Measurements from ENCODE around the gene ZNF821. TPM values are rescaled to one million over a fixed set of nuclear protein-coding genes. Genes with fewer than 3 reads are reported as not detected.

Gene ZNF821, protein sequence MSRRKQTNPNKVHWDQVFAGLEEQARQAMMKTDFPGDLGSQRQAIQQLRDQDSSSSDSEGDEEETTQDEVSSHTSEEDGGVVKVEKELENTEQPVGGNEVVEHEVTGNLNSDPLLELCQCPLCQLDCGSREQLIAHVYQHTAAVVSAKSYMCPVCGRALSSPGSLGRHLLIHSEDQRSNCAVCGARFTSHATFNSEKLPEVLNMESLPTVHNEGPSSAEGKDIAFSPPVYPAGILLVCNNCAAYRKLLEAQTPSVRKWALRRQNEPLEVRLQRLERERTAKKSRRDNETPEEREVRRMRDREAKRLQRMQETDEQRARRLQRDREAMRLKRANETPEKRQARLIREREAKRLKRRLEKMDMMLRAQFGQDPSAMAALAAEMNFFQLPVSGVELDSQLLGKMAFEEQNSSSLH
- 2.9 to 4.7 TPM (median 4.1 TPM) in 5 replicates for total RNA-seq (2022; extraction: Qiagen RNA extraction; ENCODE audit: low read depth)

DNA sequence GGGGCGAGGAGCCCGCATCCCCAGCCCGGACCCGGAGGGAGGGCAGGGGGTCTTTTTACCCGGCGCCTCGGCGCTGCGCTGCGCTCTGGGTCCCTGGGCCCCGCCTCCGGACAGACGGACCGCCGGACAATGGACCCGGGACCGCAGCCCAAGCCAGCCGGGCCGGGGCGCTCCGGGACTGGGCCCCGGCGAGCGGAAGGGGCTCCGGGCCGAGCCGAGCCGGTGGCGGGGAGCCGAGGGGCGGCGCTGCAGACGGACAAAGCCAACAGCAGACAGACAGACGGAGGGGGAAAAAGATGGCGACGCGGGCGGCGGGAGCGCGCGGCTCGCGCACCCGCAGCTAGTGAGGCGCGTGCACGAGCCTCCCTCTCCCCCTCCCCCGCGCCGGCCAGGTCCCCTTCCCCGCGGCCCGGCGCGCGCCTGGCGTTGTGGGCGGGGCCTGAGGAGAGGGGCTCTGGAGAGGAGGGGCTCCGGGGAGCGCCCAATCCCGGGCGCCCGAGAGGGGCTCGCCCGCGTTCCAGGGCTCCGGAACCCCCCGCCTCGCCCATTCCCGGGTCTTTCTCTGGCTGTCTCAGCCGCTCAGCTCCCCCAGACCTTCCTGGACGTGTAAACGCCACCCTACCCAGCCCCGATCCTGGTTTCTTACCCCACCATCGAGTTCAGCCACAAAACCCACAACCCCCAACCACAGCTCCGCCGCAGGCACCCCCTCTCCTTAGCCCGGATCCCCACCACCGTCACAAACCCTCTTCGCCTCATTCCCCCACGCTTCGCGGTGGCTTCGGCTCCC is at the start of gene ZNF821:
Gene ZNF821 (minus strand): TSS at position 334 of the 790 bp plus-strand sequence. CDS start 4,236 bp downstream, outside the sequence.

DNA sequence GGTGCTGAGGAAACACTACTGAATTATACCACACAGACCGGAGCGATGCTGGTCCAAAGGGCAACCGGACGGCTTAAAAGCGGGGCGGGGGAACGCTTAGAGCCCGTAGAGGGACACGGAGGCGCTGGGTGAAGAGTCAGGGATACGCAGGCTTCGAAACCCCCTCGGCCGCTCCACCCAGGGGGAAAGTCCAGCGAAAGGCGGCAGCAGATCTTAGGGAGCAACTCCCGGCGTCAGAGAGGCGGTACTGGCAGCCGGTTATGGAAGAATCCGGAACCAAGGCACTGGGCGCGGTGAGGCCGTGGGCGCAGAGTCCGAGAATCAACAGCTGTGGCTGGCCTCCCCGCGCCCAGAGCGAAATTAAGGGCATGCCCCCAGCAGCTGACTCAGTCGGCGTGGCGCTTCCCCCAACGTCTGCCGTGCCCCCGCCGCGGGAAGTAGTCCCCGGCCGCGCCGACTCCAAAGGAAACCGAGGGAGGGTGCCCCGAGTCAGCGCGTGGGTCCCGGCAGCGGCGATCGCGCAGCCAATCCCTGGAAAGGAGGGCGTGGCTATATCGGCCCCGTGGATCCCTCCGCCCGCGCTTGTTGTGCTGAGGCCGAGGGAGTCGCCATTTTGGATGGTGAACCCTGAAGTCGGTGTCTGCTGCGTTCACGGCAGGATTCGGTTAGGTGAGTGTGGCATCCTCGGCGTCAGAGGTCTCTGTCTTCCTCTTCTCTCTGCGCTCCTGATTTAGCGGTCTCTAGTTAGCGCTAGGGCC is 11.1 kb upstream of the ZNF821 start, which contains the start of gene IST1:
Gene IST1 (plus strand): TSS at position 611 of the 758 bp plus-strand sequence. CDS start 20,110 bp downstream, outside the sequence.

GRCh38 chr16:71845639-71846430 is 38.1 kb downstream of the ZNF821 start, which contains the start of gene ATXN1L:
Gene ATXN1L (plus strand): TSS chr16:71845976. CDS start chr16:71849741, 3,765 bp downstream.

Other genes starting within 250 kb of the ZNF821 start
- 8.2 to 11.9 TPM (median 9.8 TPM) in 5 replicates for gene PHLPP2, start 159.5 kb downstream of the ZNF821 start, total RNA-seq (2022; extraction: Qiagen RNA extraction; ENCODE audit: low read depth)
- 47.9 to 60.1 TPM (median 49.0 TPM) in 5 replicates for gene AP1G1, start 75.3 kb downstream of the ZNF821 start, total RNA-seq (2022; extraction: Qiagen RNA extraction; ENCODE audit: low read depth)
- 13.5 to 19.6 TPM (median 16.3 TPM) in 5 replicates for gene ATXN1L, start 38.2 kb downstream of the ZNF821 start, total RNA-seq (2022; extraction: Qiagen RNA extraction; ENCODE audit: low read depth)
- gene IST1, start 11.3 kb upstream of the ZNF821 start, total RNA-seq (2022; extraction: Qiagen RNA extraction; ENCODE audit: low read depth) = 155 to 188 TPM (median 168 TPM) in 5 replicates
- not detected in 5 replicates for gene PKD1L3, start 116.2 kb upstream of the ZNF821 start, total RNA-seq (2022; extraction: Qiagen RNA extraction; ENCODE audit: low read depth)
- gene DHODH, start 124.6 kb upstream of the ZNF821 start, total RNA-seq (2022; extraction: Qiagen RNA extraction; ENCODE audit: low read depth) = 11.5 to 15.6 TPM (median 14.2 TPM) in 5 replicates
- 0.51 TPM in 1 of 5 replicates, not detected in the others for gene HP, start 170.3 kb upstream of the ZNF821 start, total RNA-seq (2022; extraction: Qiagen RNA extraction; ENCODE audit: low read depth)
- gene HPR, start 179.0 kb upstream of the ZNF821 start, total RNA-seq (2022; extraction: Qiagen RNA extraction; ENCODE audit: low read depth) = not detected in 5 replicates
- 18.7 to 22.6 TPM (median 21.1 TPM) in 5 replicates for gene TXNL4B, start 209.4 kb upstream of the ZNF821 start, total RNA-seq (2022; extraction: Qiagen RNA extraction; ENCODE audit: low read depth)
- gene DHX38, start 209.7 kb upstream of the ZNF821 start, total RNA-seq (2022; extraction: Qiagen RNA extraction; ENCODE audit: low read depth) = 43.6 to 56.4 TPM (median 54.9 TPM) in 5 replicates